NOMO-1 (cell line): ENCODE measurements around the gene RIMBP2.

ENCODE experiments used
- DNase-seq, 2 experiments: peaks; one replicate each; lab custom pipeline; 2025; ENCODE audit not compliant: unreplicated experiment in 2 of 2; lab: John Stamatoyannopoulos, UW

Gene RIMBP2

GRCh38 chr12:130555221-130555620 is 160.9 kb downstream of the RIMBP2 start:
- no peak for DNase-seq

- DNase-seq, result no peak
These were observed 163.6 kb downstream of the RIMBP2 start for GRCh38 chr12:130552483-130552996.

GRCh38 chr12:130549361-130549760 is 166.7 kb downstream of the RIMBP2 start:
- DNase-seq, result no peak

- no peak for DNase-seq
These were observed 168.5 kb downstream of the RIMBP2 start for GRCh38 chr12:130547480-130548155.

GRCh38 chr12:130546494-130546893 is 169.6 kb downstream of the RIMBP2 start:
- DNase-seq, result no peak

- no peak for DNase-seq
These were observed 170.6 kb downstream of the RIMBP2 start for GRCh38 chr12:130545475-130545874.

GRCh38 chr12:130540376-130540775 is 175.7 kb downstream of the RIMBP2 start:
- no peak for DNase-seq

- no peak for DNase-seq
These were observed 177.6 kb downstream of the RIMBP2 start for GRCh38 chr12:130538343-130539095.

- no peak for DNase-seq
These were observed 178.4 kb downstream of the RIMBP2 start for GRCh38 chr12:130537655-130538054.

GRCh38 chr12:130537051-130537450 is 179.0 kb downstream of the RIMBP2 start:
- no peak for DNase-seq

- no peak for DNase-seq
These were observed 185.7 kb downstream of the RIMBP2 start for GRCh38 chr12:130530429-130530828.

- no peak for DNase-seq
These were observed 186.3 kb downstream of the RIMBP2 start for GRCh38 chr12:130529781-130530180.

GRCh38 chr12:130527239-130527638 is 188.9 kb downstream of the RIMBP2 start:
- no peak for DNase-seq

- DNase-seq, result no peak
These were observed 189.3 kb downstream of the RIMBP2 start for GRCh38 chr12:130526813-130527212.

- no peak for DNase-seq
These were observed 190.5 kb downstream of the RIMBP2 start for GRCh38 chr12:130525384-130526172.

- no peak for DNase-seq
These were observed 191.3 kb downstream of the RIMBP2 start for GRCh38 chr12:130524759-130525158.

GRCh38 chr12:130523863-130524614 is 192.1 kb downstream of the RIMBP2 start:
- DNase-seq, result no peak

- no peak for DNase-seq
These were observed 192.9 kb downstream of the RIMBP2 start for GRCh38 chr12:130523208-130523607.

GRCh38 chr12:130522244-130522834 is 193.8 kb downstream of the RIMBP2 start:
- DNase-seq, result no peak
